WI38 (cell line): ENCODE measurements around the gene WDR54.

Source experiments
- H3K4me3 ChIP-seq: 2 replicates; pipeline ENCODE4 v1.5.1; 2011; ENCODE audit warnings: low read depth, mild to moderate bottlenecking, control low read depth, low read length
- TF ChIP-seq, protein P1 (sequence below): IDR thresholded peaks from 2 replicates; pipeline ENCODE4 v1.5.1; 2012; ENCODE audit warnings: low read depth, mild to moderate bottlenecking, control low read depth, low read length

WDR54 gene

GRCh38 chr2:74379851-74380789, 41.4 kb upstream of the WDR54 start, which contains the start of gene DCTN1:
Gene DCTN1, minus strand, starts transcription at chr2:74380311. Its CDS starts 274 bp downstream, at chr2:74380037.
- TF ChIP-seq, protein P1, sequence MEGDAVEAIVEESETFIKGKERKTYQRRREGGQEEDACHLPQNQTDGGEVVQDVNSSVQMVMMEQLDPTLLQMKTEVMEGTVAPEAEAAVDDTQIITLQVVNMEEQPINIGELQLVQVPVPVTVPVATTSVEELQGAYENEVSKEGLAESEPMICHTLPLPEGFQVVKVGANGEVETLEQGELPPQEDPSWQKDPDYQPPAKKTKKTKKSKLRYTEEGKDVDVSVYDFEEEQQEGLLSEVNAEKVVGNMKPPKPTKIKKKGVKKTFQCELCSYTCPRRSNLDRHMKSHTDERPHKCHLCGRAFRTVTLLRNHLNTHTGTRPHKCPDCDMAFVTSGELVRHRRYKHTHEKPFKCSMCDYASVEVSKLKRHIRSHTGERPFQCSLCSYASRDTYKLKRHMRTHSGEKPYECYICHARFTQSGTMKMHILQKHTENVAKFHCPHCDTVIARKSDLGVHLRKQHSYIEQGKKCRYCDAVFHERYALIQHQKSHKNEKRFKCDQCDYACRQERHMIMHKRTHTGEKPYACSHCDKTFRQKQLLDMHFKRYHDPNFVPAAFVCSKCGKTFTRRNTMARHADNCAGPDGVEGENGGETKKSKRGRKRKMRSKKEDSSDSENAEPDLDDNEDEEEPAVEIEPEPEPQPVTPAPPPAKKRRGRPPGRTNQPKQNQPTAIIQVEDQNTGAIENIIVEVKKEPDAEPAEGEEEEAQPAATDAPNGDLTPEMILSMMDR = no peak
- H3K4me3 ChIP-seq = peak within 1 kb of the TSS; percentile 61

GRCh38 chr2:74381751-74382150, 39.8 kb upstream of the WDR54 start:
- H3K4me3 ChIP-seq = no peak overlapping the region
- TF ChIP-seq, protein P1 = no peak

DNA sequence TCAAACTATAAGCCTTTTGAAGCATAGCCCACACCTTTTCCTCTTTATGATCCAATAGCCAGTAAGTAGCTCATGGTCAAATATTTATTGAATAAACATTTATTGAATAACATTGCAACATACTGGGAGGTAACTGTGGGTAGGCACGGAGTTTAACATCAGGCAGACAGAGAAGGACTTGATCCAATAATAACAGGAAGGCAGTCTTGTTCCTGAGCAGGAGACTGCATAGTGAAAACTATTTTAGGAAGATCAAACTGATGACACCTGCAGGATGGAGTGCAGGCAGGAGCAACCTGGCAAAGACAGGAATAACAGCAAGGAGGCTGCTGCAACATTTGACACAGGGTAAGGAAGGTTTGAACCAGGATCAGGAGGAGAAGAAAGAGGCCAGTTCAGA, 38.3 kb upstream of the WDR54 start:
- no peak overlapping the region for H3K4me3 ChIP-seq
- TF ChIP-seq, protein P1 = no peak

GRCh38 chr2:74384051-74384450, 37.5 kb upstream of the WDR54 start:
- H3K4me3 ChIP-seq = no peak overlapping the region
- TF ChIP-seq, protein P1 = no peak

GRCh38 chr2:74385396-74385795, 36.1 kb upstream of the WDR54 start:
- TF ChIP-seq, protein P1 = no peak
- H3K4me3 ChIP-seq = no peak overlapping the region

GRCh38 chr2:74387346-74387745, 34.2 kb upstream of the WDR54 start:
- no peak overlapping the region for H3K4me3 ChIP-seq
- TF ChIP-seq, protein P1 = no peak

- peak overlapping the region; percentile 95 for H3K4me3 ChIP-seq
- TF ChIP-seq, protein P1 = no peak
These were observed 30.9 kb upstream of the WDR54 start for GRCh38 chr2:74390606-74391005.
